GM18951 (cell line): ENCODE data around the gene WWC2.

Experiments
- POLR2A ChIP-seq: IDR thresholded peaks from 4 replicates; pipeline ENCODE4 v1.6.1; 2011; ENCODE audit warnings: mild to moderate bottlenecking; ENCODE audit not compliant: insufficient read length, insufficient read depth; ENCODE audit errors: extremely low read depth
- in situ Hi-C: fragments of 300-500 bp; cut with MboI; formaldehyde crosslinking; loops from one replicate; pipeline ENCODE4 v1.12.0; 2022; ENCODE audit warnings: low sequenced_read_pairs, mixed read lengths, inconsistent platforms; ENCODE audit not compliant: unreplicated experiment

Gene WWC2

GRCh38 chr4:183347146-183347545 lies 248.1 kb downstream of the WWC2 start:
- TF ChIP-seq POLR2A: no peak
- in situ Hi-C loops: no loop called here

GRCh38 chr4:183347566-183347965 lies 248.5 kb downstream of the WWC2 start:
- TF ChIP-seq POLR2A: no peak
- in situ Hi-C loops: no loop called here

GRCh38 chr4:183348136-183348535 lies 249.1 kb downstream of the WWC2 start:
- in situ Hi-C loops: no loop called here
- no peak for TF ChIP-seq POLR2A

GRCh38 chr4:183348706-183349659 lies 249.9 kb downstream of the WWC2 start:
- TF ChIP-seq POLR2A: no peak
- in situ Hi-C loops: no loop called here

- TF ChIP-seq POLR2A: no peak
- in situ Hi-C loops: no loop called here
These were observed 250.6 kb downstream of the WWC2 start for GRCh38 chr4:183349673-183350072.

GRCh38 chr4:183350317-183351071 lies 251.4 kb downstream of the WWC2 start:
- TF ChIP-seq POLR2A: no peak
- in situ Hi-C loops: no loop called here

GRCh38 chr4:183352546-183352945 lies 253.5 kb downstream of the WWC2 start:
- in situ Hi-C loops: no loop called here
- TF ChIP-seq POLR2A: no peak

GRCh38 chr4:183353557-183353956 lies 254.5 kb downstream of the WWC2 start:
- in situ Hi-C loops: no loop called here
- no peak for TF ChIP-seq POLR2A

GRCh38 chr4:183354219-183354618 lies 255.2 kb downstream of the WWC2 start:
- in situ Hi-C loops: no loop called here

GRCh38 chr4:183355405-183355804 lies 256.3 kb downstream of the WWC2 start:
- no peak for TF ChIP-seq POLR2A
- in situ Hi-C loops: no loop called here

More at GRCh38 chr4:183354219-183354618, 255.2 kb downstream of the WWC2 start:
- no peak for TF ChIP-seq POLR2A

- no peak for TF ChIP-seq POLR2A
- in situ Hi-C loops: no loop called here
These were observed 257.2 kb downstream of the WWC2 start for GRCh38 chr4:183356173-183356830.

- in situ Hi-C loops: no loop called here
- no peak for TF ChIP-seq POLR2A
These were observed 258.0 kb downstream of the WWC2 start for GRCh38 chr4:183356931-183357675.
